GM21526 (cell line): ENCODE results near the gene ATXN10.

ENCODE experiments used
- ATAC-seq: cut with Tn5 transposase; IDR thresholded peaks from one replicate; pipeline ENCODE4 v1.9.1; 2021; ENCODE audit warnings: moderate library complexity; ENCODE audit not compliant: unreplicated experiment, low FRiP score

Gene ATXN10

DNA sequence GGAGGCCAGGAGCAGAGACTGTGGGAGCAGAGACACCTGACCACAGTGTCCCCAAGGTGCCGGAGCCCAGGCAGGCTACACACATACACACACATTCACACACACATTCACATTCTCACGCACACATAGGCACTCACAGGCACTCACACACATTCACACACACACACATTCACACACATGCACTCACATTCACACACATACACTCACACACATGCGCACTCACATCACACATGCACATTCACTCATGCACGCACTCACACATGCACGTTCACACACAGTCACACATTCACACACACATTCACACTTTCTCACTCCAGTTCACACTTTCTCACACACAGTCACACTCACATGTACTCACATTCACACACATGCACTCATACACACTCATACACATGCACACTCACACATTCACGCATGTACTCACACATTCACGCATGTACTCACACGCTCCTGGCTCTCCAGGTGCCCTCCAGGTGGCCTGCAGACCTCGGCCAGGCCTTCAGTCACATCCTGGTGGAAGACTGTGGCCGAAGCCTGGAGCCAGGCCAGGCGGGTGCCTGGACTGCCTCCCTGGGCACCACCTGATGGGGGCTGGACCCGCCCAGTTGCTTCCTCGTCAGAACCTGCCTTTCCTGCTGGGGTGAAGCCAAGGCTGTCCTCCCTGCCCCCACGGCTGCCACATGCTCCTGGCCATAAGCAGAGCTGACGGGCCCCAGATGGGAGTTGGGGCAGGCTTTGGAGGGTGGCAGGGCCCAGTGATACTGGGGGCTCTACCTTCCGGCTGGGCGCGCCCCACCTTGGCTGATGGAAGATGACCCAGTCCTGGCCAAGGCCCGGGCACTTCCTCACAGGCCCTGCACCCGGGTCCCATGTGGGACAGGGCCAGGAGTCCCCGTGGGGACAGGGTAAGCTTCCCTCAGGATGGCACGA lies 215.8 kb downstream of the ATXN10 start:
- ATAC-seq: no peak

DNA sequence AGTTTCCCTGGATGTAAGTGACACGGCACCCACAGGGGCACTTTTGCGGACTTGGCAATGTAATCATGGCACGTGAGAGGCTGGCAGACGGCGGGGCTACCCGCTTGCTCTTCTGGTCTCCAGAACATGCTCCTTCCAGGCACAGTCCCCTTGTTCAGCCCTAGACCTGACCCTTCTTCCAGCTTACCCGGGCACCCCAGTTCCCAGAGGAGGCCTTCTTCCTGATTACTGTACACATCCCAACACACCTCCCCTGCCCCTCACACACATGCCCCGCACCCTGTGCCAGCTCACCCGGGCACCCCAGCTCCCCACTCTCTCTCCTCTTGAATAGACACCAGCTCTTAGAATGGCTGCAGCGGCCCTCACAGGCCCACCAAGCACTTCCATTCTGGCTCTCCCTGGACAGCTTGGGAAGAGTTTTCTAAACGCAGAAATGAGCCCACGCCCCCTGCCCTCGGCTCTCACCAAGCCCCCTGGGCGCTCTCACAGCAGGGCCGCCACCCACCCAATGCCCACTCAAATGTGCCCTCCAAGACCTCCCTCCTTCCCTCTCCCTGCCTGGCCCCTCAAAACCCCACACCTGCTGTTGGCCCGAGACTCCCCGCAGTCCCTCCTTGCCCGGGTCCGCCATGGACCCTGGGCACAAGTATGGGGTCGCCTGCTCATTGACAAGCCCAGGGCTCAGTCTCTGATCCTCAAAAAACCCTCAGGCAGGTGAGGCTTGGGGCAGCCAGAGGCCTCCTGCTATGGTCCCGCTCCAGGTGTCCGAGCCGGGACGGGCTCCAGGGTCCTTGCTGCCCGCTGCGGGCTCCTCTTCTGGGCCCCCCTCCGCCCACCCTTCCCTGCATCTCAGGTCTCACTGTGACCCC lies 216.8 kb downstream of the ATXN10 start:
- no peak for ATAC-seq

DNA sequence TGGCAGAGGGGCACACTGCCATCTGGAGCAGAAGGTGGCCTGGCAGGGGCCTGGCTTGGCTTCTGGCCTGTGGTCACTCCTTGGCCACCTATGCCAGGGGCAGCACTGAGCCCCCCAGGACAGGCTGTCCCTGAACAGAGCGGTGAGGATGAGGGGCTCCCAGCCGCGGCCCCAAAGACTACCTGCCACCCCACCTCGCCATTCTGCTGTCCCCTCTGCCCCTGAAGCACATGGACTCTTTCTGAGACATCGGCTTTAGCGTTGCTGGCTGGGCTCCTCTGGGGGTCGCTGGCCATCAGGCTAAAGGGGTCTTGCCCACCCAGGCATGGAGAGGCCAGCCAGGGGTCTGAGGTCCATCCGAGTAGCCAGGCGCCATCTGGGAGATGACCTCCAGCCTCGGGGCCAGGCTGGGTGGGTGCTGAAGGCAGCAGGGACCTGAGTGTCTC lies 217.5 kb downstream of the ATXN10 start:
- no peak for ATAC-seq

DNA sequence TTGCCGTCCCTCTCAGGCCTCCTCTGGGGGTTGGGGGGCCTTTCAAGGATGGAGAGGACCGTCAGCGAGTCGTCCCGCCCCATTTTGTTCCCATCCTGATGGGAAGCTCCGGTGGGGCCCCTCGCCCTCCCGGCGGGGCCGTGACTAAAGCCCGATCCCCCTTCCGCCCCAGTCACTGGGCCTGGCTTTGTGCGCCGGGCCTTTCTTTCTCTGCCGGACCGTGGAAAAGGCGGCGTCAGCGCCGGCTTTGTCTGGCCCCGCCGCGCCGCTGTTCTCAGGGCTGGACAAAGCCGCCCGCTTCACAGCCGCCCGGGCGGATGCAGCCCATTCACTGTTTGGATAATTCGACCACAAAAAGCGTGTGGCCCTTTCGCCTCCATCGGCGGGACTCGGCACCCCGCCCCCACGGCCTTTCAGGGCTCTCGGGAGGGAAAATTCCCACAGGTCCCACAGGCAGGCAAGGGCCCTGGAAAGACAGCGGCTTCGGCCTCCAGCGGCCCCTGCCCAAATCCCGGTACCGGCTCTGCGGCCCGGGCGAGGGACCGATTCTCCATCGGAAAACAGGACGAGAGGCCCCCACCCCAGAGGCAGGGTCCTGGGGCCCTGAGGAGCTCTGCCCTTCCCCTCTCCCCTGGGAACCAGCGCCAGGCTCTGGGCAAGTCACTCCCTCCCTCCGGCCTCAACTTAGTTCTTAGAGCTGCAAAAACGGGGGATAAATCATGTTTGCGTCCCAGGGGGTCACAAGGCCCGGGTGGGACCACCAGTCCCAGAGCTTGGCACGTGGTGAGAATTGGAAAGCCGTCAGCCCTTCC lies 218.1 kb downstream of the ATXN10 start:
- ATAC-seq: no peak

DNA sequence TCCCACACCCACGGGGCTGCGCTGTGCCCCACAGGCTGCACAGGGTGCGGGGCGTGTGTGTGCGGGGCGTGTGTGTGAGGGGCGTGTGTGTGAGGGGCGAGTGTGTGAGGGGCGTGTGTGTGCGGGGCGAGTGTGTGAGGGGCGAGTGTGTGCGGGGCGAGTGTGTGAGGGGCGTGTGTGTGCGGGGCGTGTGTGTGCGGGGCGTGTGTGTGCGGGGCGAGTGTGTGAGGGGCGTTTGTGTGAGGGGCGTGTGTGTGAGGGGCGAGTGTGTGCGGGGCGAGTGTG lies 218.7 kb downstream of the ATXN10 start:
- no peak for ATAC-seq

DNA sequence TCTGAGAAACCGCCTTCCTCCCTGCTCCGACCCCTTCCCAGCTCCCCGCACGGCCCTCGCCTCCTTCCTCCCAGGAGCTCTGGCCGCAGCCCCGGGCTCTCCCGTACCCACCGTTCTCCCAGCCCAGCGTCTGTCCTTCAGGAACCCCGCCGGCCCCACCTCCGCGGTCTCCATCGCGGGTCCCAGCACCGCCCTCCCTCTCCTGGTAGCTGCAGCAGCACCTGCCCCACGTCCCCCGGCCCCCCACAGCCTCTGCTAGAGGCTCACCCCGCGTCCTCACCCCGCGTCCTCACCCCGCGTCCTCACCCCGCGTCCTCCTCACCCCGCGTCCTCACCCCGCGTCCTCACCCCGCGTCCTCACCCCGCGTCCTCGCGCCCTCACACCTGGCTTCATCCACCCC lies 219.4 kb downstream of the ATXN10 start:
- ATAC-seq: no peak

DNA sequence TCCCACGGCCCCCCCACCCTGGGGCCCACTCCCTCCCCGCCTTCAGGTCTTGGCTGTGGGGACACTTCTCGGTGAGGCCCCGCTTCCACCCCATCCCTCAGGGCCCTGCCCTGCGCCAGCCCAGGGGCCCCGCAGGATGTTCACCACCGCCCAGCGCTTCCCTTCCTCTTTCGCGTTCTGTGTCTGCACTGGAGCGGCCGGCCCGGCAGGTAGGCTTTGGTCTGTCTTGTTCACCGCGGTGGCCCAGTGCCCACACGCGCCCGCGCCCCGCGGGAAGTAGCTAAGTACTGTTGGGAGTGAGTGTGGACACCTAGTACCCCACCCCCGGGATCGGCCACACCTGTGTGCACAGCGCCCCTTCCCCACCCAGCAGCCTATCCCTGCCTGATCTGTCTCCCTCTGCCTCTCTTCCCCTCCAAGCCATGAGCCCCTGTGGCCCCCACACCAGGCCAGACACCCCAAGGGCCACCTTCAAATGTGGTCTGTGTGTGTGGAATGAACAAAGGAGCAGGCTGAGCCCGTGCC lies 219.9 kb downstream of the ATXN10 start:
- ATAC-seq: no peak

DNA sequence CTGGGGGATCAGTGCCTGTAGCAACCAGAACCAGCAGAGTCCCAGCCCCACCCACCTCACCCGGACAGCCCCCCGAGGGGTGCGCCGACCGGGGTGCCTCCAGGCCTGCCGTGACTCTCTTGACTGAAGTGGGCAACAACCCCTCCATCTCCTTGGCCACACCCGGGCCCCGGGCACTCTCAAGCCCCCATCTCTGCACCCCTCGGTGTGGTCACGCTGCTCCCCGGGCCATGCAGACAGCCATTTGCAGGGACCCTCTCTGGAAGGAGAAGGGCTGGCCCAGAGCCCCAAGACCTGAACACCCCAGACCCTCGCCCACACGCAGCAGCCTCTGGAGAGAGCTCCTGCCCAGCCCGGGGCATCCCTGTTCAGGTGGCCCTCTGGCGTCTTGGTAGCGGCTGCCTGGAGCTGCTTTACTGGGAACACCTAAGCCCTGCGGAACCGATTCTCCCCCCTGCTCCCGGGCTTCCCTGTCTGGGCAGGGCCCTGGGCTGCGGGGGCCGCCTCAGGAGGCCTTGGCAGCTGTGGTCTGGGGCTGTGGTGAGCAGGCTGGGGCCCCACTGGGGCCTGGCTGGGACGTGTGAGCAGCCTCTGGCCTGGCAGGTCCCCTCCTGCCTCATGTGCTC lies 220.5 kb downstream of the ATXN10 start:
- no peak for ATAC-seq

DNA sequence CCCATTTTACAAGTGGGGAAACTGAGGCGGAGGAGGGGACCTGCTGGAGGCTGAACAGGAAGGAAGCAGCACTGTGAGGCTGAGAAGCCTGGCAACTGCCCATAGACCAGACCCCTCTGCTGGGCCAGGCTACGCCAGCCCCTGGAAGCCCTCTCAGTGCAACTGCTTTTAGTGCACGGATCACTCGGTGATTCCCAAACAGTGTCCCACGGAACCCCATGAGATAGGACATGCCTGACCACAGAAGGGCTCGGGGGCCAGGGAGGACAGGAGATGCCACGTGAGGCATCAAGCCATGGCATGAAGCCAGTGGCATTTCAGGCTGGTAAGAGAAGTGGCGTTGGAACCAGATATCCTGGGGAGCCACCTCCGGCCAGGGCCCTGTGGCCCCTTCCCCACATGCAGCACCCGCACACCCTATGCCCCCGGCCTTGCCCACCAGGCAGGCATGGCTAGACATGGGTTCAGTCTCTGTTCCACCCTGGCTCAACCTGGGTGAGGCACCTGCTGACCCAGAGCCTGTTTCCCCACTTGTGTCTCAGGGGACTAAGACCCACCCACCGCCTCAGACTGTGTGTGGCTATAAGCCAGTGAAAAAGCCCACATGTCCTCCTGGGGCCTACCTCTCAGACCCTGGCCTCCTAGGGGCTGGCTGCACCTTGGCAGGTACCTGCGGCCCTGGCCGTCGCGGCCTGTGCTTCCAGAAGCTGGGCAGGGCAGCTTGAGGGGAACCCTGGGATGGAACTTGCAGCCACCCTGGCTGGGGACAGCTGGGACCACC lies 221.2 kb downstream of the ATXN10 start:
- no peak for ATAC-seq

DNA sequence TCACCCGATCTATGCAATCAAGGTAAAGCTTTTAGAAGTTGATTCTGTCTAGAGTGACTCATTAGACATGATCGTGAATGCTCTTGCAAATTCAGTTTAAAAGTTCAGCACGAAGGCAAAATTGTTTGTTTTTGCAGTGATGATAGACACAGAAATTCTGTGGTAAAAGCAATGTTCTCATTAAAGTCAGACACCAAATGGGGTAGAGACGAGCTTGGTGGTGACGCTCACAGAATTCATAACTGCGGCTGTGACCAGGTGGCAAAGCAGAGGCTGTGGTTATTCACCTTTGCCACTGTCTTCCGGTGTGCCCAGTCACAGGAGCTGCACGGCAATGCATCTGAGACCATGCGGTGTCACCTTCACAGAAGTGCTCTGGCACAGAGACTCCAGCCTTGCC lies 221.9 kb downstream of the ATXN10 start:
- no peak for ATAC-seq
